ENCODE measurements around the gene ERCC6L.
"Not testable (repeated sequence)": the region's sequence is repeated elsewhere in the genome, so short reads cannot be mapped to it uniquely, and the experiment has no call there.

ERCC6L gene

GRCh38 chrX:72245461-72246089, 6.7 kb upstream of the ERCC6L start:
- 0 out of 2 replicates have a peak, but pooled peaks cover 3% of the 10 kb centered on the region for H3K9me3 ChIP-seq (ENCODE audit: insufficient read depth, low read length)
- no peaks in the 10 kb centered on the region for H3K36me3 ChIP-seq (ENCODE audit: insufficient read depth, insufficient read length, low read length)
- DNase-seq (ENCODE audit: low read depth, low spot score), result peak; percentile 55
- no peak overlapping the region for H3K9ac ChIP-seq (ENCODE audit: insufficient read length, low read depth)
- TF ChIP-seq YY1 (IDR thresholded peaks at IDR 0.05; ENCODE audit: insufficient read depth, insufficient read length), result no peak
- no peak for TF ChIP-seq SUZ12 (IDR thresholded peaks at IDR 0.05; ENCODE audit: extremely low read depth, insufficient read depth, insufficient read length)
- TF ChIP-seq ZNF274 (IDR thresholded peaks at IDR 0.05; ENCODE audit: low read depth, low read length), result no peak
- no peaks in the 10 kb centered on the region for H3K4me1 ChIP-seq (ENCODE audit: insufficient read depth, insufficient read length)
- H3K27me3 ChIP-seq (ENCODE audit: insufficient read depth, insufficient read length), result no peaks in the 10 kb centered on the region
- no peak overlapping the region for H3K4me3 ChIP-seq (ENCODE audit: insufficient read length, low read depth)

DNA sequence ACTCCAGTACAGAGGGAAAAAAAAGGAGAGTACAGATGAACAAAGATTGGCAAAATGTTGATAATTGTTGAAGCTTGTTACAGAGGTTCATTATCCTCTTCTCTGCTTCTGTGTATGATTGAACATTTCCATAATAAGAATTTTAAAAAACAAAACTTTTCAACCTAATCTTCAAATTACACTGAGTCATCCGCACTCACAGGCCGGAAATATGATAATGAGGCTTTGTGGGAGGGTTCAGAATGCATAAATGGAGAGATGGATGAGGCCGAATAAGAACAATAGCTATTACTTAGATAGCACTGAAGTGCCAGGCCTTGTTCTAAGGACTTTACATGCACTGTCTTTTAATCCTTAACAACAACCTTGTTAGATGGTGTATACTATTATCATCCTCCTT, 4.6 kb upstream of the ERCC6L start:
- Histone ChIP-seq H3K36me3 (ENCODE audit: insufficient read depth, insufficient read length, low read length) (no peaks in the 10 kb centered on the region), H3K4me3 (ENCODE audit: insufficient read length, low read depth) (no peak overlapping the region), H3K27me3 (ENCODE audit: insufficient read depth, insufficient read length) (no peaks in the 10 kb centered on the region), H3K9me3 (ENCODE audit: insufficient read depth, low read length) (no peaks in the 10 kb centered on the region), H3K4me1 (ENCODE audit: insufficient read depth, insufficient read length) (no peaks in the 10 kb centered on the region), H3K9ac (ENCODE audit: insufficient read length, low read depth) (no peak overlapping the region)
- no peak for DNase-seq (ENCODE audit: low read depth, low spot score)
- no peak for TF ChIP-seq YY1 (IDR thresholded peaks at IDR 0.05; ENCODE audit: insufficient read depth, insufficient read length)
- TF ChIP-seq ZNF274 (IDR thresholded peaks at IDR 0.05; ENCODE audit: low read depth, low read length), result no peak
- TF ChIP-seq SUZ12 (IDR thresholded peaks at IDR 0.05; ENCODE audit: extremely low read depth, insufficient read depth, insufficient read length), result no peak

DNA sequence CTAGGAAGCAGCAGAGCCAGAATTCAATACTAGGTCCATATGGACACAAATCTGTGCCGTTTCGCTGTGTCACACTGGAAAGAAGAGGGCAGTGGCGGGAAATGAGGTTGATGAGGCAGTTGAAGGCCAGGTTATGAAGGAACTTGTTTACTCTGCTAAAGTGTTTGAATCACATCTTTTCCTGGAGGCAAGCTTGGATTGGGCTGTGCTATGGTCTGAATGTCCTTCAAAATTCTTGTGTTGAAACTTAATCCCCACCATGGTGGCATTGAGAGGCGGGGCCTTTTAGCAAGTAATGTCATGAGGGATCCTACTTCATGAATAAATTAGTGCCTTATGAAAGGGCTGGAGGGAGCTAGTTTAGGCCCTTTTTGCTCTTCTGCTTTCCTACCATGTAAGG, 2.1 kb upstream of the ERCC6L start:
- TF ChIP-seq SUZ12 (IDR thresholded peaks at IDR 0.05; ENCODE audit: extremely low read depth, insufficient read depth, insufficient read length) (no peak), ZNF274 (IDR thresholded peaks at IDR 0.05; ENCODE audit: low read depth, low read length) (no peak), YY1 (IDR thresholded peaks at IDR 0.05; ENCODE audit: insufficient read depth, insufficient read length) (no peak)
- peaks cover 12% of the 10 kb centered on the region for H3K36me3 ChIP-seq (ENCODE audit: insufficient read depth, insufficient read length, low read length)

GRCh38 chrX:72238183-72238582, 644 bp downstream of the ERCC6L start:
- Histone ChIP-seq H3K4me1 (ENCODE audit: insufficient read depth, insufficient read length) (no peaks in the 10 kb centered on the region), H3K27me3 (ENCODE audit: insufficient read depth, insufficient read length) (no peaks in the 10 kb centered on the region), H3K9me3 (ENCODE audit: insufficient read depth, low read length) (0 out of 2 replicates have a peak, but pooled peaks cover under 1% of the 10 kb centered on the region), H3K9ac (ENCODE audit: insufficient read length, low read depth) (peak overlapping the region; percentile 84), H3K4me3 (ENCODE audit: insufficient read length, low read depth) (peak overlapping the region; percentile 69), H3K36me3 (ENCODE audit: insufficient read depth, insufficient read length, low read length) (peaks cover 31% of the 10 kb centered on the region)
- no peak for DNase-seq (ENCODE audit: low read depth, low spot score)
- no peak for TF ChIP-seq SUZ12 (IDR thresholded peaks at IDR 0.05; ENCODE audit: extremely low read depth, insufficient read depth, insufficient read length)
- no peak for TF ChIP-seq ZNF274 (IDR thresholded peaks at IDR 0.05; ENCODE audit: low read depth, low read length)
- no peak for TF ChIP-seq YY1 (IDR thresholded peaks at IDR 0.05; ENCODE audit: insufficient read depth, insufficient read length)

More for the DNA sequence above, 2.1 kb upstream of the ERCC6L start:
- Histone ChIP-seq H3K4me1 (ENCODE audit: insufficient read depth, insufficient read length) (no peaks in the 10 kb centered on the region), H3K4me3 (ENCODE audit: insufficient read length, low read depth) (no peak overlapping the region), H3K27me3 (ENCODE audit: insufficient read depth, insufficient read length) (no peaks in the 10 kb centered on the region), H3K9me3 (ENCODE audit: insufficient read depth, low read length) (no peaks in the 10 kb centered on the region), H3K9ac (ENCODE audit: insufficient read length, low read depth) (no peak overlapping the region)
- no peak for DNase-seq (ENCODE audit: low read depth, low spot score)

DNA sequence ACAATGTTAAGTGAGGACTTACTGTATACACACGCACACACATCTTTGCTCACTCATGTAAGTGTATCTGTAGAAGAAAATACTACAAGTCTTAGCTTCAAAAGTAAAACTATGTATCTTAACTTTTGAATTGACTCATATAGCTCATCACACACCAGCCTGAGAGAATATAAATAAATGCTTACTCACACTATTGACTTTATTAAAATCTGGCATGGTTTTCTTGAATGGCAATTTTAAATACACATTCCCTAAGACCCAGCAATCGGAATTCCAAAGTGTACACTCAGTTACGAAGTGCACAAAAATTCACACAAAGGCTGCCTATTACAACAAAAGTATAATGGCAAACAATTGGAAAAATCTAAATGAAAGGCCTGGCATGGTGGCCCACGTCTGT, 2.0 kb downstream of the ERCC6L start:
- Histone ChIP-seq H3K36me3 (ENCODE audit: insufficient read depth, insufficient read length, low read length) (peaks cover 39% of the 10 kb centered on the region), H3K4me3 (ENCODE audit: insufficient read length, low read depth) (no peak overlapping the region), H3K4me1 (ENCODE audit: insufficient read depth, insufficient read length) (no peaks in the 10 kb centered on the region), H3K27me3 (ENCODE audit: insufficient read depth, insufficient read length) (no peaks in the 10 kb centered on the region), H3K9ac (ENCODE audit: insufficient read length, low read depth) (no peak overlapping the region), H3K9me3 (ENCODE audit: insufficient read depth, low read length) (peaks cover 12% of the 10 kb centered on the region)
- no peak for DNase-seq (ENCODE audit: low read depth, low spot score)
- TF ChIP-seq SUZ12 (IDR thresholded peaks at IDR 0.05; ENCODE audit: extremely low read depth, insufficient read depth, insufficient read length) (no peak), YY1 (IDR thresholded peaks at IDR 0.05; ENCODE audit: insufficient read depth, insufficient read length) (no peak), ZNF274 (IDR thresholded peaks at IDR 0.05; ENCODE audit: low read depth, low read length) (no peak)

DNA sequence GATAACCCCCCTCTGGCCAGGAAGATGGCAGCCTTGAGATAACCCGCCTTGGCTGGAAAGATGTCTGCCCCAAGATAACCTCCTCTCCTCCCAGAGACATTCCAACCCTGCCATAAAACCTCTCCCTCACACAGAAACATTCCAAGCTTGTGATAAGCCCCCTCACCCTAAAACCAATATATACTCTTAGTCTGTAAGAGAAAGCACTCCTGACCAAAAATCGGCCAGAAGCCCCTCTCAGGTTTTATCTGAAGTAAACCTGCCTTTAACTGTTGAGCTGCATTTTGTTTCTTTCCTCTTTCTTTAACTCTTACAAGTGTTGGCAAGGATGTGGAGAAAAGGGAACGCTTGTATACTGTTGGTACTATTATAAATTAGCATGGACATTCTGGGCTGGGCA, 8.5 kb downstream of the ERCC6L start:
- no peak for DNase-seq (ENCODE audit: low read depth, low spot score)
- Histone ChIP-seq H3K36me3 (ENCODE audit: insufficient read depth, insufficient read length, low read length) (peaks cover 55% of the 10 kb centered on the region), H3K9me3 (ENCODE audit: insufficient read depth, low read length) (peaks cover 66% of the 10 kb centered on the region), H3K9ac (ENCODE audit: insufficient read length, low read depth) (no peak overlapping the region), H3K4me3 (ENCODE audit: insufficient read length, low read depth) (no peak overlapping the region), H3K27me3 (ENCODE audit: insufficient read depth, insufficient read length) (no peaks in the 10 kb centered on the region), H3K4me1 (ENCODE audit: insufficient read depth, insufficient read length) (no peaks in the 10 kb centered on the region)
- TF ChIP-seq YY1 (IDR thresholded peaks at IDR 0.05; ENCODE audit: insufficient read depth, insufficient read length) (no peak), SUZ12 (IDR thresholded peaks at IDR 0.05; ENCODE audit: extremely low read depth, insufficient read depth, insufficient read length) (no peak), ZNF274 (IDR thresholded peaks at IDR 0.05; ENCODE audit: low read depth, low read length) (no peak)

DNA sequence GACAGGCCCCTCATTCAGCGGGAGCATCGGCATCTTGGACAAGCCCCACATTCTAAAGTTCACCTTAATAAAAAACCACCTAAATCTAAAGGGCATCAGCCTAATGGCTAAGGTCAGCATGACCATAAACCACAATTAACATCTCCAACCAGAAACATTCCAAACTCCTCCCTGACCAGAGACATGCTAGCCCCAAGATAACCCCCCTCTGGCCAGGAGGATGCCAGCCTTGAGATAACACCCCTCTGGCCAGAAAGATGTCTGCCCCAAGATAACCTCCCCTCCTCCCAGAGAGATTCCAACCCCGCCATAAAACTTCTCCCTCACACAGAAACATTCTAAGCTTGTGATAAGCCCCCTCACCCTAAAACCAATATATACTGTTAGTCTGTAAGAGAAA, 18.5 kb downstream of the ERCC6L start:
- Histone ChIP-seq H3K36me3 (ENCODE audit: insufficient read depth, insufficient read length, low read length) (peaks cover 10% of the 10 kb centered on the region), H3K9me3 (ENCODE audit: insufficient read depth, low read length) (peaks cover 51% of the 10 kb centered on the region; the same call in 1 of the 2 replicates)
- not testable (repeated sequence) for DNase-seq (ENCODE audit: low read depth, low spot score); H3K4me3 ChIP-seq (ENCODE audit: insufficient read length, low read depth); H3K27me3 ChIP-seq (ENCODE audit: insufficient read depth, insufficient read length); H3K4me1 ChIP-seq (ENCODE audit: insufficient read depth, insufficient read length); H3K9ac ChIP-seq (ENCODE audit: insufficient read length, low read depth)

Data from NT2/D1 (cell line).